Breast epithelium (tissue), 4 donors: ENCODE data around the gene UTP3. TPM values are rescaled to one million over a fixed set of nuclear protein-coding genes. Genes with fewer than 3 reads are reported as not detected.

Experiments used
- DNase-seq, 2 donors: peaks; one replicate each; pipeline ENCODE4 v3.0.0-alpha.2; 2019; ENCODE audit warnings: low spot score in 2 of 2
- H3K27ac ChIP-seq, 2 donors: fragments of 200-600 bp; sonication (generic) in 1 of 2; one replicate each; pipeline ENCODE4 v1.5.1; 2016 to 2019; ENCODE audit warnings: mild to moderate bottlenecking in 1 of 2
- H3K27me3 ChIP-seq, 2 donors: fragments of 200-600 bp; sonication (generic) in 1 of 2; one replicate each; pipeline versions ENCODE4 v1.5.1 to v1.6.0; 2017 to 2019; ENCODE audit warnings: control low read depth in 1 of 2, mild to moderate bottlenecking in 1 of 2
- H3K36me3 ChIP-seq: fragments of 200-600 bp; one replicate; pipeline ENCODE4 v1.5.1; 2019
- H3K4me1 ChIP-seq, 2 donors: fragments of 200-600 bp; sonication (generic); one replicate each; pipeline ENCODE4 v1.5.1; 2016 to 2019; ENCODE audit warnings: control low read depth in 1 of 2
- H3K4me3 ChIP-seq, 3 donors: fragments of 200-600 bp; sonication (generic); 1 replicate in 2 of 3; 2 replicates in 1 of 3; pipeline ENCODE4 v1.5.1; 2016 to 2019; ENCODE audit warnings: mild to moderate bottlenecking in 3 of 3, moderate library complexity in 2 of 3
- H3K9me3 ChIP-seq, 2 donors: fragments of 200-600 bp; sonication (generic) in 1 of 2; one replicate each; pipeline ENCODE4 v1.5.1; 2016 to 2019; ENCODE audit warnings: control low read depth in 1 of 2
- CTCF ChIP-seq, 3 donors: fragments of 450-650 bp; IDR thresholded peaks; one replicate each; pipeline ENCODE4 v1.5.1; 2016 to 2017; ENCODE audit warnings: antibody characterized with exemption in 3 of 3, mild to moderate bottlenecking in 3 of 3, moderate library complexity in 3 of 3
- POLR2A ChIP-seq: fragments of 450-650 bp; IDR thresholded peaks from one replicate; pipeline ENCODE4 v1.6.1; 2016; ENCODE audit warnings: antibody characterized with exemption, mild to moderate bottlenecking, moderate library complexity
- POLR2AphosphoS5 ChIP-seq, 3 donors: sonication (generic); formaldehyde crosslinking; IDR thresholded peaks; one replicate each; pipeline ENCODE4 v1.6.1; 2017; ENCODE audit warnings: antibody characterized with exemption in 3 of 3
- intact Hi-C: fragments of 100-400 bp; cut with DNase I; formaldehyde crosslinking; loops from one replicate; pipeline ENCODE4 v1.15.1; 2023; ENCODE audit warnings: low total_unique reads
- total RNA-seq, 3 donors: library from RNA; depleted of rRNA; stranded (reverse); fragments of >200 nt; gene quantifications; one replicate each; pipeline ENCODE4 v1.1.0, GENCODE V29; 2016

UTP3 gene
- total RNA-seq, 3 donors from 2014 or later: 18.9 to 22.0 (median 19.3) TPM

GRCh38 chr4:70705183-70706043 is 17.1 kb downstream of the UTP3 start:
- no peaks in the 10 kb centered on the region for H3K36me3 ChIP-seq
- H3K4me1 ChIP-seq: no peaks in the 10 kb centered on the region
- H3K9me3 ChIP-seq: no peaks in the 10 kb centered on the region
- DNase-seq: peak; percentile 44 to 59
- H3K27me3 ChIP-seq: no peaks in the 10 kb centered on the region
- peak overlapping the region; percentile 86 to 92 (median 87) for H3K4me3 ChIP-seq
- TF ChIP-seq POLR2AphosphoS5 (IDR thresholded peaks at IDR 0.05) (peak in 1 of 3 donors; percentile 21), POLR2A (no peak), CTCF (IDR thresholded peaks at IDR 0.05) (no peak)
- H3K27ac ChIP-seq: peak overlapping the region; percentile 94 to 98
- intact Hi-C loops: no loop called here

GRCh38 chr4:70706044-70706461 is 17.7 kb downstream of the UTP3 start:
- H3K27ac ChIP-seq: peak overlapping the region; percentile 94 to 98
- no peaks in the 10 kb centered on the region for H3K27me3 ChIP-seq
- TF ChIP-seq CTCF (IDR thresholded peaks at IDR 0.05): no peak
- TF ChIP-seq POLR2A: no peak
- TF ChIP-seq POLR2AphosphoS5 (IDR thresholded peaks at IDR 0.05): no peak
- H3K4me3 ChIP-seq: peak overlapping the region; percentile 86 to 92 (median 87)
- intact Hi-C loops: no loop called here
- DNase-seq: no peak
- H3K4me1 ChIP-seq: no peaks in the 10 kb centered on the region
- no peaks in the 10 kb centered on the region for H3K9me3 ChIP-seq
- H3K36me3 ChIP-seq: no peaks in the 10 kb centered on the region

GRCh38 chr4:70706516-70706915 is 18.2 kb downstream of the UTP3 start:
- peak overlapping the region; percentile 94 to 98 for H3K27ac ChIP-seq
- H3K4me3 ChIP-seq: peak overlapping the region; percentile 86 to 92 (median 87)
- intact Hi-C loops: no loop called here
- TF ChIP-seq POLR2A (no peak), POLR2AphosphoS5 (IDR thresholded peaks at IDR 0.05) (no peak), CTCF (IDR thresholded peaks at IDR 0.05) (no peak)
- no peaks in the 10 kb centered on the region for H3K36me3 ChIP-seq
- no peaks in the 10 kb centered on the region for H3K9me3 ChIP-seq
- H3K27me3 ChIP-seq: no peaks in the 10 kb centered on the region
- H3K4me1 ChIP-seq: no peaks in the 10 kb centered on the region
- no peak for DNase-seq

- H3K4me3 ChIP-seq: no peak overlapping the region
- no peaks in the 10 kb centered on the region for H3K36me3 ChIP-seq
- DNase-seq: no peak
- no peaks in the 10 kb centered on the region for H3K4me1 ChIP-seq
- H3K9me3 ChIP-seq: no peaks in the 10 kb centered on the region
- H3K27me3 ChIP-seq: no peaks in the 10 kb centered on the region
- no peak for TF ChIP-seq POLR2AphosphoS5 (IDR thresholded peaks at IDR 0.05)
- intact Hi-C loops: no loop called here
- peak overlapping the region in 1 of 2 donors; percentile 0 for H3K27ac ChIP-seq
These were observed 21.4 kb downstream of the UTP3 start for GRCh38 chr4:70709611-70710205.

- no peak for TF ChIP-seq POLR2AphosphoS5 (IDR thresholded peaks at IDR 0.05)
- H3K4me3 ChIP-seq: no peak overlapping the region
- no peaks in the 10 kb centered on the region for H3K27me3 ChIP-seq
- no peaks in the 10 kb centered on the region for H3K4me1 ChIP-seq
- intact Hi-C loops: no loop called here
- H3K36me3 ChIP-seq: no peaks in the 10 kb centered on the region
- H3K9me3 ChIP-seq: no peaks in the 10 kb centered on the region
- no peak for DNase-seq
- no peak overlapping the region for H3K27ac ChIP-seq
These were observed 23.3 kb downstream of the UTP3 start for GRCh38 chr4:70711599-70711998.

- no peak for TF ChIP-seq CTCF (IDR thresholded peaks at IDR 0.05)
- no peak for TF ChIP-seq POLR2A
- TF ChIP-seq POLR2AphosphoS5 (IDR thresholded peaks at IDR 0.05): no peak
- DNase-seq: no peak
- no peaks in the 10 kb centered on the region for H3K4me1 ChIP-seq
- no peaks in the 10 kb centered on the region for H3K36me3 ChIP-seq
- H3K9me3 ChIP-seq: no peaks in the 10 kb centered on the region
- H3K27me3 ChIP-seq: no peaks in the 10 kb centered on the region
- no peak overlapping the region for H3K4me3 ChIP-seq
- no peak overlapping the region for H3K27ac ChIP-seq
- intact Hi-C loops: no loop called here
These were observed 23.8 kb downstream of the UTP3 start for GRCh38 chr4:70712150-70712549.
